GM10847 (cell line): ENCODE measurements around the gene TSPAN31.

ENCODE experiments used
- POLR2A ChIP-seq: IDR thresholded peaks from 2 replicates; pipeline ENCODE4 v1.6.1; 2011; ENCODE audit not compliant: insufficient read length; ENCODE audit errors: extremely low read depth

Gene TSPAN31

GRCh38 chr12:57755454-57756372 is 10.9 kb downstream of the TSPAN31 start:
- TF ChIP-seq POLR2A, result no peak

- TF ChIP-seq POLR2A, result no peak
These were observed 11.8 kb downstream of the TSPAN31 start for GRCh38 chr12:57756406-57757341.

GRCh38 chr12:57757771-57758170 is 12.9 kb downstream of the TSPAN31 start:
- no peak for TF ChIP-seq POLR2A

GRCh38 chr12:57758552-57759359 is 13.9 kb downstream of the TSPAN31 start:
- no peak for TF ChIP-seq POLR2A

- no peak for TF ChIP-seq POLR2A
These were observed 14.6 kb downstream of the TSPAN31 start for GRCh38 chr12:57759360-57759980.

- no peak for TF ChIP-seq POLR2A
These were observed 15.6 kb downstream of the TSPAN31 start for GRCh38 chr12:57760347-57760982.

- TF ChIP-seq POLR2A, result no peak
These were observed 16.7 kb downstream of the TSPAN31 start for GRCh38 chr12:57761391-57761998.

GRCh38 chr12:57762463-57762862 is 17.6 kb downstream of the TSPAN31 start:
- no peak for TF ChIP-seq POLR2A

- no peak for TF ChIP-seq POLR2A
These were observed 19.2 kb downstream of the TSPAN31 start for GRCh38 chr12:57763881-57764661.

GRCh38 chr12:57764662-57765002 is 19.8 kb downstream of the TSPAN31 start:
- no peak for TF ChIP-seq POLR2A

GRCh38 chr12:57765003-57765697 is 20.3 kb downstream of the TSPAN31 start:
- TF ChIP-seq POLR2A, result no peak

- no peak for TF ChIP-seq POLR2A
These were observed 21.0 kb downstream of the TSPAN31 start for GRCh38 chr12:57765698-57766463.
